Pulmonary artery endothelial cell (primary cell): ENCODE data around the gene KIAA1549. TPM values are rescaled to one million over a fixed set of nuclear protein-coding genes. Genes with fewer than 3 reads are reported as not detected.

Source experiments
- DNase-seq: peaks from one replicate; pipeline ENCODE4 v3.0.0-alpha.2; 2011; ENCODE audit warnings: low read depth, low spot score
- total RNA-seq: library from RNA; depleted of rRNA; stranded (reverse); fragments of >200 nt; gene quantifications from 2 replicates; pipeline ENCODE4 v1.2.3, GENCODE V29; 2014

The KIAA1549 gene
- total RNA-seq, 1 donor from 2014 or later = 1.9 TPM

DNA sequence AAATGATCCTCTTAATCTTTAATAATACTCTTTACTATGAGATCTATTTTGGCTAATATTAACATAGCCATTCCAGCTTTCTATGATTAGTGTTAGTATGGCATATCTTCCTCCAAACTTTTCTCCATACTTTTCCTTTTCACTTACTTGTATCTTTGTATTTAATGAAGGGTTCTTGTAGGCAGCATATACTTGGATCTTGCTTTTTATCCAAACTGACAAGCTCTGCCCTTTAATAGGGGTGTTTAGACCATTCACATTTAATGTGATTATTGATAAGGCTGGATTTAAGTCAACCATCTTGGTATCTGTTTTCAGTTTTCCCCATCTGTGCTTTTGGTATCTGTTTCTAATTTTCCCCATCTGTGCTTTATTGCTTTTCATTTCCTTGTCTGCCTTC lies 123.5 kb downstream of the KIAA1549 start:
- DNase-seq = no peak

- DNase-seq = no peak
Observed at GRCh38 chr7:138854115-138854645, 127.0 kb downstream of the KIAA1549 start.

DNA sequence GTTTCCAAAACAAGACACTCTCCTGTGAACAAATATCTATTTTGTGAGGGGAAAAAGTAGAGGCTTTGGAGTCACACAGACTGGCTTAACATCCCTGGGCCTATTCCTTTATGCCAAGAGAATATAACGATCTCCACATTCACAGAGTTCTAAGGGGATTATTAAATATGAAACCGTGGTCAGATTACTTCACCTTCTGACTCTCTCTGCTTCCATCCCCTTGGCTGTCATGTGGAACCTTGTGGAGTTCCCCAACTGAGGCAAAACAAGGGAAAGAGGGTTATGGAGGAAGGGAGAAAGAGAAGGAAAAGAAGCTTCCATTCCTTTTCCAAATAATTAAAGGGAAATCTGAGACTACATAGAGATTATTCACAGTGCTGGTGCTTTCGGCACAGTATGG lies 127.7 kb downstream of the KIAA1549 start:
- no peak for DNase-seq

- no peak for DNase-seq
Observed at GRCh38 chr7:138852469-138852868, 128.7 kb downstream of the KIAA1549 start.

DNA sequence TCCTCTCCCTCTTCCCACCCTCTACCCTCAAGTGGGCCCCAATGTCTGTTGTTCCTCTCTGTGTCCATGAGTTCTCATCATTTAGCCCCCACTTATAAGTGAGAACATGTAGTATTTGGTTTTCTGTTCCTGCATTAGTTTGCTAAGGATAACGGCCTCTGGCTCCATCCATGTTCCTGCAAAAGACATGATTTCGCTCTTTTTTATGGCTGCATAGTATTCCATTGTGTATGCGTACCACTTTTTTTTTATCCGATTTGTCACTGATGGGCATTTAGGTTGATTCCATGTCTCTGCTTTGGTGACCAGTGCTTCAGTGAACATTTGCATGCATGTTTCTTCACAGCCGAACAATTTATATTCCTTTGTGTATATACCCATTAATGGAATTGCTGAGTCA lies 131.5 kb downstream of the KIAA1549 start:
- DNase-seq = no peak

DNA sequence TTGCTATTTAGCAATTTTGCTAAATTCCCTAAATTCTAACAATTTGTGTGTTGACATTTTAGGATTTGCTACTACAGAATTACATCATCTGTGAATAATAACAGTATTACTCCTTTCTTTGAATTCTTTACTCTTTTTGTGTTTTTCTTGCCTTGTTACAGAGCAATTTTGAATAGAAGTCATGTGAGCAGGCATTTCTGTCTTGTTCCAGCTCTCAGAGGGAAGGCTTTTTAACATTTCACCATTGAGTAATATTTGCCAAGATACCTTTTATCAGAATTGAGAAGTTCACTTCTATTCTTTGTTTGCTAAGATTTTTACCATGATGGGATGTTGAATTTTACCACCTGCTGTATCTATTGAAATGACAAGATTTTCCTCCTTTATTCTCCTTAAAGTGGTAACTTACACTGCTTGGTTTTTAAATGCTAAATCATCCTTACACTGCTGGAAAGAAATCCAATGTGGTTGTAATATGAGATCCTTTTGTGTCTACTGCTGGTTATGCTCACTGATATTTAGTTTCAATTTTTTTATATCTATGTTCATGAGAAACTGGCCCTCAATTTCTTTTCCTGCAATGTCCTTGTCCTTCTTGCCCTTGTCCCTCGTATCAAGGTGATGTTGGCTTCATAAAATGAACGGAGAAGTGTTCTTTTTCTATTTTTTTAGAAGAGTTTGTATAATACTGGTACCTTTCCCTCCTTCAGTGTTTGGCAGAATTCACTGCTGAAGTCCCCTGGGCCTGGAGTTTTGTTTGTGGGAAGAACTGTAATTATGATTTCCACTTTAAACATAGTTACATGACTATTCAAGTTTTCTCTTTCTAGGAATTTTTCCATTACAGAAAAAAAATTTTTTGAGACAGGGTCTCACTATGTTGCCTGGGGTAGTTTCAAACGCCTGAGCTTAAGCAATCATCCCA lies 132.9 kb downstream of the KIAA1549 start:
- no peak for DNase-seq

DNA sequence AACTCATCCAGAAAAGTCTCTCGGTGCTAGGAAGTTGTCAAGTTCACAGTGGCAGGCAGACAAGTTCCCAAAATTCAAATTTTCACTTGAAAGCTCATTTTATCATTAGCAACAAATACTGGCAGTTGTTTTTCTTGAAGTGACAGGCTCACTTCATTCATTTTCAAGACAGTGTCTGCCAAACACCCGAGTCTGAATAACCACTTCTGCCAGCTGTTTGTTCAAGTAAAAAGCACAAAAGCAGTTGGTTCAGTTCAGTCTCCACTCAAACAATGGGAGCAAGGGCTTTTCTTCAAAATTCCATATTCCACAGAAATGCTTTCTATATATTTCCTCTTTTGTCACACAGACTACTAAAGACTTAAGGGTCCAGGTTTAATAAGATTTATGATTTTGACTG lies 135.5 kb downstream of the KIAA1549 start:
- DNase-seq = no peak

DNA sequence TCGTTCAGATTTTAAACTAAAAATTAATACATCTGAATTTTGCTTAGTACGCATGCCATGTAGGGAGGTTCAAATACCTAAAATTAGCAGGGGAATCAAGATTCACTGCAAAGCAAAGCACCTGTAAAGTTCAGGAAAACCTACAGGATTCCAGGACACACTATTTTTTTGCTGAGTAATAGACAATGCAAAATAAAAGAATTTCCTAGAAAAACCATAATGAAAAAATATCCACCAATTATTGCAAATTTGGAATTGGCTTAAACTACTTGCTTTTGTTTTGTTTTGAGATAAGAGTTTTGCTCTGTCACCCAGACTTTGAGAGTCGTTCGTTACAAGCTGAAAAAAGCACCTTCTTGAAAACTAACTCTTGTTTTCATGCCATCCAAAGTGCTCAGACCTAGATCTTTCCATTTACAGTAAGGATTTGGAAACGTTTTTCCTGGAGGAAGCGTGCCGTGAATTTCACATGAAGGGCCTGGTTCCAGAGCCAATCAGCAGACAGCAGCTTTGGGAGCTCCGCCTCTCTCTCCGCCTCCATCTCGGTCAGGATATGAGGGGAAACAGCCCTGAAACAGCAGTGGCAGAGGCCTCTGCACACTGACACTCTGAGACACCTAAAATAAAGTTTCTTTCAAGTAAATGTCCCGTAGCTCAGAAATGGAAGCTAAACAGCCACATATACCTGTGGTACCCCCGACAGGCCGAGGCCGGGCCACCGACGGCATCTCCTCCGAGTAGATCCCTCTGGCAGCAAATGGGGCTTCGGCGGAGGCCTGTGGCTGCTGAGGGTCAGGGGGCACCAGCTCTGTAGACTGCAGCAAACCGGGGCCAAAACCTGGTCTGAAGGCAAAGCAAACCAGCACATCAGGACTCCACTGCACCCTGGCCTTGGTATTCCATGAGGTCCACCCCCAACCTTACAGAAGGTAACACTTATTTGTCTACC lies 137.3 kb downstream of the KIAA1549 start:
- DNase-seq = no peak

- no peak for DNase-seq
Observed at GRCh38 chr7:138842111-138842510, 139.1 kb downstream of the KIAA1549 start.

- DNase-seq = no peak
Observed at GRCh38 chr7:138838166-138838565, 143.0 kb downstream of the KIAA1549 start.

GRCh38 chr7:138837627-138838026 lies 143.6 kb downstream of the KIAA1549 start:
- no peak for DNase-seq

DNA sequence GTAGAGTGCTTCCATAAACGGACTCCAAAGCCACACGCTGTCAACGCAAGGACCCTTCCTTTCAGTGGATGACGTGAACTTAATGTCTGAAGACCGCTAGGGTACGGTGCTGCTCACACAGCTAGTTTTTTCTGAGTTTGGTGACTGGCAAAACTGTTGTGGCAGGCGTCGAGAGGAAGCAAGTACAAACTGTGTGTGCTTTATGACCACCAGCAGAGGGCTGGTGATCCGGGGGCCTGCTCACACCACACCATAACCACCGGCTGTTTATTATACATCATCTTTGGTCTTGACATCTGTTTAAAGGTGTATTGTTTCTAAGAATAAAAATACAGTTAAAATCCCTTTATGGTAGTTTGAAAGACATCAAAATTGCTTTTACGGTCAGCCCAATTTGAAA lies 146.1 kb downstream of the KIAA1549 start:
- DNase-seq = no peak

DNA sequence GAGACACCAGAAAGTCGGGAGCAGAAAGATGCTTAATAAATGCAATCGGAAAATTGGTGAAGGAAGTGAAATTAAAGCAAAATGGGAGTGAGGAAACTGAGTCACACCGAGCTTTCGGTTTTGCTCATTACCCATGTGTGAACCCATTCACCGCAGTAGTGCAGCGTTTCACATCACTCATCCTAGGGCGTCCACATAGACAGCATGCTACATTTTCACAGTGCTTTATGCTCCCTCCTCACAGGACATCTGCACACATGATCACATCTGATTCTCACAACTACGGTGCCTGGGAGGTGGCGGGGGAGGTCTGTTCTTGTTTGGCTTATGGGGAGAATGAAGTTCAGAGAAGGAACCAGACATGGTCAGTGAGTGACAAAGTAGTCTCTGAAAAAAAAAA lies 146.6 kb downstream of the KIAA1549 start:
- no peak for DNase-seq

- no peak for DNase-seq
Observed at GRCh38 chr7:138833596-138833995, 147.6 kb downstream of the KIAA1549 start.

DNA sequence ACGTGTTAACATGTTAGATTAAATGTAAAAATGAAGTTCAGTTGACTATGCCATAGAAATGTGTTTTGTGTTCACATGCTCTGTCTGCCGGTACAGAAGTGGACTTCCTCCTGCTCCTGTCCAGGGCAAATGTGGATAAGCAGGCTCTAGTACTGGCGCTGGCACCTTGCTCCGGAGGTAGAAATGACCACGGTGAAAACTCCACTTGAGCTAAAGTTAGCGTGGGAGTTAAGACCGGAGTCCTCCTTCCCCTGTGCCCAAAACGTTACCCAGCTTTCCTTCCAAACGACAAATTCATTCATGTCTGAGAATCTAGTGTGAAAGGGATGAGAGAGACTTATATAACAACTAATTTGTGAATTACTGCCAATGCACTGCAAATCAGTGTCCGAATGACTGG lies 148.2 kb downstream of the KIAA1549 start:
- no peak for DNase-seq

DNA sequence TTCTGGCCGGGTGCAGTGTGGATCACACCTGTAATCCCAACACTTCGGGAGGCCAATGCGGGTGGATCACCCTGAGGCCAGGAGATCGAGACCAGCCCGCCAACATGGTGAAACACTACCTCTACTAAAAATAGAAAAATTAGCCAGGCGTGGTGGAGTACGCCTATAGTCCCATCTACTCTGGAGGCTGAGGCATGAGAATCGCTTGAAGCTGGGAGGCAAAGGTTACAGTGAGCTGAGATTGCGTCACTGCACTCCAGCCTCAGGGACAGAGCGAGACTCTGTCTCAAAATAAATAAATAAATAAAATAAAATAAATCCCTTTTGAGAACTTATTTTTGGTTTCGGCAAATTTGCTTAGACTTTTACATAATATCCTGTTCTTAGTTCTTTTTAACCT lies 151.9 kb downstream of the KIAA1549 start:
- DNase-seq = no peak

- DNase-seq = no peak
Observed at GRCh38 chr7:138828302-138828701, 152.9 kb downstream of the KIAA1549 start.

DNA sequence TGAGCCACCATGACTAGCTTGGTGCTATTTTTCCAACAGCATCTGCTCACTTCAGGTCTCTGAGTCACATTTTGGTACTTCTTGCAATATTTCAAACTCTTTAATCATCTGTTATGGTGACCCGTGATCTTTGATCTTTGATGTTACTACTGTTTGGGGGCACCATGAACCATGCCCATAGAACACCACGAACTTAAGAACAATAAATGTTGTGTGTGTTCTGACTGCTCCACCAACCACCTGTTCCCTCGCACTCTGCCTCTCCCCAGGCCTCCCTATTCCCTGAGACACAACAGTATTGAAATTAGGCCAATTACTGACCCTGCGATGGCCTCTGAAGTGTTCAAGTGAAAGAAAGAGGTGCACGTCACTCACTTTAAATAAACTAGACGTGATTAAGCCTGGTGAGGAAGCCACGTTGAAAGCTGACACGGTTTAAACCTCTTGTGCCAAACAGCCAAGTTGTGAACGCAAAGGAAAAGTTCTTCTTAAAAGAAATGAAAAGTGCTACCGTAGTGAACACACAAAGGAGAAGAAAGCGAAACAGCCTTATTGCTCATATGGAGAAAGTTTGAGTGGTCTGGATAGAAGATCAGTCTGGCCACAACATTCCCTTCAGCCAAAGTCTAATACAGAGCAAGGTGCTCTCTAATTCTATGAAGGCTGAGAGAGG lies 156.0 kb downstream of the KIAA1549 start:
- DNase-seq = no peak

- DNase-seq = no peak
Observed at GRCh38 chr7:138822867-138823535, 158.2 kb downstream of the KIAA1549 start.

DNA sequence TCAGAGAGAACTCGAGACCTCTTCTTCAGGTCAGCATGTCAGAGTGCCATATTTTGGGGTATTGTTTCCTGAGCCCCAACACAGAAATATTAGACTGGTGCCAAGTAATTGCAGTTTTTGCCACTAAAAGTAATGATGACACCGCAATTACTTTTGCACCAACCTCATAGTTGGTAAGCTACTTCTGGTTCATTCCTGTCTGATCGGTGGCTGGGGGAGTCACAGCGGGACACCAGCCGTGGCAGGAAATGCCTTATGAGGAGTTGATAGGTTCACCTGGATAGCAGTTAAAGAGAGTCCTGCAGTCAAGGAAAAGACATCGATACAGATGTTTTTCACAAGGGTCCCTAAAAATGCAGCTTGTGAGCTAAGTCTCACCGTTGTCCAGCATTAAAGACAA lies 159.3 kb downstream of the KIAA1549 start:
- no peak for DNase-seq

DNA sequence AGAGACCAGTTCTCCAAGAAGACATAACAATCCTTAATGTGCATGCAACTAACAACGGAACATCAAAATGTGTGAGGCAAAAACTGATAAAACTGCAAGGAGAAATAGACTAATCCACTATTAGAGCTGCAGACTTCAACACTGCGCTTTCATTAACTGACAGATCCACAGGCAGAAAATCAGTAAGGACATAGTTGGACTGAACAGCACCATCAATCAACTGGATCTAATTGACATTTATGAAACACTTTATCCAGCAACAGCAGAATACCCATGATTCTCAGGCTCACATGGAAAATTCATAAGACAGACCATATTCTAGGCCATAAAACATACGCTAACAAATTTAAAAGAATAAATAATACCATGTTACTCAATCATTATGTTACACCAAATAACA lies 161.6 kb downstream of the KIAA1549 start:
- no peak for DNase-seq
